HG03060 (cell line): ENCODE data around the gene BTBD2.
"Not testable (repeated sequence)": the region's sequence is repeated elsewhere in the genome, so short reads cannot be mapped to it uniquely, and the experiment has no call there.

Experiments
- ATAC-seq: cut with Tn5 transposase; IDR thresholded peaks from one replicate; pipeline ENCODE4 v1.9.1; 2021; ENCODE audit warnings: low read depth, moderate number of reproducible peaks; ENCODE audit not compliant: unreplicated experiment

The BTBD2 gene

DNA sequence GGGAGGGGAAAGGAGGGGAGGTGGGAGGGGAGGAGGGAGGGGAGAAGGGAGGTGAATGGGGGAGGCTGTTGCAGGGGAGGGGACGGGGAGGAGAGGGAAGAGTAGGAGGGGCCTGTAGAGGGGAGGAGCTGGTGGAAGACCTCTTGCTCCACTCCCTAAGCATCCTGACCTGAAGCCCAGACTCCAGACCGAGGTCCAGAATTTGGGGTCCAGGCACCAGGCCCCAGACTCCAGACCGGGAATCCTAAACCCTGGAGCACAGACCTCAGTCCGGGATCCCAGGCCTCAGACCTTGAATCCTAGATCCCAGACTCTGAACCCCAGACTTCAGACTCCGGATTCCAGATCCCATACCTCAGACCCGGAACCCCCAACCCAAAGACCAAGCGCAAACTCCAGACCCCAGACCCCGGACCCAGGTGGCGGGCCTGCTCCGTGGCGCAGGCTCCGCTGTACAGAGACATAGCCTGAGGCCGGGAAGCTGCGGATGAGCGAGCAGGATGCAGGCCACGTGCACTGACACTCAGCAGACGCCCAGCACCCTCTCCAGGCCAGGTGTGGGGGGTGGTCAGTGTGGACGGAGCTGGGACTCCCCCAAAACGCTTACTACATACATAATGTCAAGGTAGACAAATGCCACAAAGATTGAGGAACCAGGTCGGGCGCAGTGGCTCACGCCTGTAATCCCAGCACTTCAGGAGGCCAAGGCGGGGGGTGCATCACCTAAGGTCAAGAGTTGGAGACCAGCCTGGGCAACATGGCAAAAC lies 710 bp upstream of the BTBD2 start:
- no peak for ATAC-seq

GRCh38 chr19:2014731-2015607 lies 545 bp downstream of the BTBD2 start:
- ATAC-seq = no peak

DNA sequence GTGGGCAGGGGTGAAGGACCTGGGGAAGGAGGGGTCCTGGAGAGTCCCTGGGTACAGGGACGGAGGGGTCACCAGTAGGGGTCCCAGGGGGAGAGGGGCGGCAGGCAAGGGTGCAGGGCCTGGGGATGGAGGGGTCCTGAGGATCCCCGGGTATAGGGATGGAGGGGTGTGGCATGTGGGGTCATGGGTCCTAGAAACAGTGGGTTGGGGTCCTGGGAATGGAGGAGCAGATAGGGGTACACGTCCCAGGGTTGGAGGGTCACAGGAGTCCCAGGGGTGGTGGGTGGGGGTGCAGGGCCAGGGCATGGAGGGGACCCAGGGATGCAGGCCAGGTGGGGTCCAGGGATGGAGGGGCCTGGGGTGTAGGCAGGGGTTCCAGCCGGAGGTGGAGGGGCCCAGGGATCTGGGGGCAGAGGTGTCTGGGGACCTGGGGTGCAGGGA lies 1.4 kb downstream of the BTBD2 start:
- ATAC-seq = no peak

- ATAC-seq = no peak
Observed at GRCh38 chr19:2013683-2013961, 1.9 kb downstream of the BTBD2 start.

DNA sequence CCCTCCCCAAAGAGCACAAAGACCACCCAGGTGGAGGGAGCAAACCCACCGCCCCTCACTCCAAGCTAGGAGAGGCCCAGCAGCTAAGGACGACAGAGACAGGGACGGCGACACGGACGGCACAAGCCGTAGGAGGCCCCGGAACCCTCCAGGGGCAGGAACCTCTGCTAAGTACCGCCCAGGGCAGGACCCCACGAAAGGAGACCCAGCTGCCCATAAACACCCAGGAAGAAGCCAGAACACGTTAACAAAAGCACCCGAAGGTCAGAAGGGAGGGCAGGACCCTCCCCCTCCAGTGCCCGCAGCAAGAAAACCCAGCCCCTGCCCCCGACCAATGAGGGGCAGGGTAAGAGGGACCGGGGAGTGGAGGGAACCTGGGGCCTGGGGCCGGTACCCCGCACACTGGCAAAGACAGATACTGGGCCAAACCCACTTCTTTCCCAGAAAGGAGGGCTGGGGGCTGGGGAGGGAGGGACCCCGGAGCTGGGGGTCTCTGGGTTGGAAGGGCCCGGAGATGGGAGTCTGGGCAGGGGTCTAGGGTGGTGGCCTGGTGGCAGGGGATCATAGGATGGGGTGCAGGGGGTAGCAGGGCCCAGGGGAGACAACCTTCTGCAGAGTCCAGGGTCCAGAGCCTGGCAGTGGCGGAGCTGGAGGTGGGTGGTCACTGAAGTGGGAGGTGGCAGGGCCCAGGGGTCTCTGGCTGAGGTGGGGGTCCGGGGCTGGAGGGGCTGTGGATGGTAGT lies 2.4 kb downstream of the BTBD2 start:
- ATAC-seq = no peak

DNA sequence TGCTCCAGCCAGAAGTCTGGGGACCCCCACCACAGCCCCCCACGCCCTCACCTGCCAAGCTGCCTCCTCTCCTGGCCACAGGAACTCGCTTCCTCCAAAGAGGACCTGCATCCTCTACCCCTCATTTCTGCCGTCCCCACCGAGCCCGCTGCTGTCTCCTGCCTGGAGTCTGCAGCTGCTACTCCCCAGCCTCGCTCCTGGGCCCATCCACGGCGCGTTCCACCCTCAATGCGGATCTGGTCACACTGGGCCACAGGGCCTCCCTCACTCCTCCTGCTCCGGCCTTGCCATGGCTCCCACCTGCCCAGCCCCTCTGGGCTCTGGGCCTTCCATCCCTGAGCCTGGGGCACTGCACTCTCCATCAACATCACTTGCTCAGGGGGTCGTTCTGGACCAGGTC lies 4.3 kb downstream of the BTBD2 start:
- no peak for ATAC-seq

DNA sequence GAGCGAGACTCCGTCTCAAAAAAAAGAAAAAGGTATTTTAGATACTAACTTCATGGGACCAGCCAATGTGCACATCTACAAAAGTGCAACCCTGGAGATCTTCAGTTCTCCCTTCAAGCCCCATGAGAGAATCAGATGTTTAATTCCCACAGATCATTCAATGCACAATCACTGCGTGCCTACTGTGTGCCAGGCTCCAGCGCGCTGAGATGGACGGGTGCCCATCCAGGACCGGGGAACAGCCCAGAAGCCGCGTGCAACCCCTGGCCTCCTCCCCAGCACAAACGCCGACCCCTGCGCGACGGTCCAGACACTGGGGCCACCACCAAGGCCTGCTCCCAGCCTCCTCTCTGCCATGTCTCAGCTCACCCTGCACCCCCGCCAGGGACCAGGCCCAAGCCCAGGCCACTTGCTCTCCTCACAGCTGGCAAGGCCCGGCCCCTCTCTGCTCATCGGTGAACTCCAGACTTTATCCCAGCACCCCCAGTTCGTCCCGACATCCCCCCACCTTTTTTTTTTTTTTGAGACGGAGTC lies 5.3 kb downstream of the BTBD2 start:
- ATAC-seq = no peak

- ATAC-seq = no peak
Observed at GRCh38 chr19:2003874-2004273, 11.6 kb downstream of the BTBD2 start.

GRCh38 chr19:1999856-2000515 lies 15.5 kb downstream of the BTBD2 start:
- ATAC-seq = no peak

DNA sequence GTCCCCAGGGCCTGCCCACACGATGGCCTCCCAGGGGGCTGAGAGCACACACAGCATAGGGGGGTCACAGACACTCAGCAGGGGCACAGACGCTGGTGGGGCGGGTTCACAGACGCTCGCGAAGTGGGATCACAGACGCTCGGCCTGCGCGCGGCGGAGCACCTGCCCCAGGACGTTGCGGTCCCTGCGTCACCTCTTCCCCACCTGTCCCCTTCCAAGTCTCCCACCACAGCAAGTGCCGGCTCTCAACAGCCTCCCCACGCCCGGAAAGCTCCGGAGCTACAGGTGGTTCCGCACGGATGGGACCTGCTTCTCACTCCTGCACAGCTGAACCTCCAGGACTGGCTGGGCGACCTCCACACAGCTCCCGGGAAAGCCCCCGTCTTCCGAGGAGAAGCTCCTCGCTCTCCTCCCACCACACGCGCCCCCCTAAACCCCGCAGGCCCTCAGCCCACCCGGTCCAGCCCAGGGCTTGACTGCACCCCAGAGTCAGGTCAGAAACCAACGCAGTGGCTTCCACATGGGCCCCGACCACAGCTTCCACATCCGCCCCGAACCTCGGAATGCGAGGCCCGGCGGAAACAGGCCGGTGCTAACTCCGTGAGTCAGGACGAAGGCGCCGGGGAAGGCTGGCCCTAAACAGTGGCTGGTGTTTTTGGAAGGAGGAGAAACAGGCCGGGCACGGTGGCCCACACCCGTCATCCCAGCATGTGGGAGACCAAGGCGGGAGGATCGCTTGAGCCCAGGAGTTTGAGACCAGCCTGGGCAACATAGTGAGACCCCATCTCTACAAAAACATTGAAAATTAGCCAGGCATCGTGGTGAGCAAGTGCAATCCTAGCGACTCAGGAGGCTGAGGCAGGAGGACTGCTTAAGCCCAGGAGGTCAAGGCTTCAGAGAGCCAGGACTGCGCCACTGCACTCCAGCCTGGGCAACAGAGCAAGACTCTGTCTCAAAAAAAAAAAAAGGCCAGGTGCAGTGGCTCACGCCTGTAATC lies 16.5 kb downstream of the BTBD2 start:
- ATAC-seq = no peak

DNA sequence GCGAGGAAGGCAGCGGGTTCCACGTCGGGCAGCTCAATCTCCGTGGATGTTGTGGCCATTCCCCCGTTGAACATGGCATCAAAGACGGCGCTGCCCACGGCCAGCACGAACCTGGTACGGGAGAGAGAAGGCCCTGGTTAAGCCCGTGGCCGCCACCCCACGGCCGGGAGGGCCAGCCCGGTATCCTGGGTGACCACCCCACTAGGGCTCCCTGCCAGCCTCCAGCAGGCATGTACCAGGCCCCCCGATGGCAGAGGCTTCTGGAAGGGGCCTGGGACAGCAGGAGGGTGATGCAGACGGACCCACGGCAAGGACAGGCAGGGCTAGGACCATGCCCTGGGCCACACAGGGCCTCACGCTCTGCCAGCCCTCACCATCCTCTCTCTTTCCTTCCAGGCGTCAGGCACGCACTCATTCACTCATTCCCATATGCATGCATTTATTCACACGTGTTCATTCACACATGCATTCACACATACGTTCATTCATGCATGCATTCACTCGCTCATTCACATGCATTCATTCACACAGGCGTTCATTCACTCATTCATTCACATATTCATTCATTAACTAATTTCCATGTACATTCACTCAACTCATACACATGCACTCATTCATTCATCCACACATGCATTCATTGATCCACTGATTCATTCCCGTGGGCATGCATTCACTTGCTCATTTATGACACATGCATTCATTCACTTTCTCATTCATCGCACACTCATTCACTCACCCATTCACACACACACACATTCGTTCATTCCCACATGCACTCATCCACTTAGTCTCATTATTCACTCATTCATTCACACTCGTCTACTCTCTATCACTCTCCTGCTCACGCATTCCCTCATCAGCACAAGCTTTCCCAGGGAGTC lies 17.9 kb downstream of the BTBD2 start:
- ATAC-seq = no peak

- no peak for ATAC-seq
Observed at GRCh38 chr19:1992759-1993260, 22.7 kb downstream of the BTBD2 start.

DNA sequence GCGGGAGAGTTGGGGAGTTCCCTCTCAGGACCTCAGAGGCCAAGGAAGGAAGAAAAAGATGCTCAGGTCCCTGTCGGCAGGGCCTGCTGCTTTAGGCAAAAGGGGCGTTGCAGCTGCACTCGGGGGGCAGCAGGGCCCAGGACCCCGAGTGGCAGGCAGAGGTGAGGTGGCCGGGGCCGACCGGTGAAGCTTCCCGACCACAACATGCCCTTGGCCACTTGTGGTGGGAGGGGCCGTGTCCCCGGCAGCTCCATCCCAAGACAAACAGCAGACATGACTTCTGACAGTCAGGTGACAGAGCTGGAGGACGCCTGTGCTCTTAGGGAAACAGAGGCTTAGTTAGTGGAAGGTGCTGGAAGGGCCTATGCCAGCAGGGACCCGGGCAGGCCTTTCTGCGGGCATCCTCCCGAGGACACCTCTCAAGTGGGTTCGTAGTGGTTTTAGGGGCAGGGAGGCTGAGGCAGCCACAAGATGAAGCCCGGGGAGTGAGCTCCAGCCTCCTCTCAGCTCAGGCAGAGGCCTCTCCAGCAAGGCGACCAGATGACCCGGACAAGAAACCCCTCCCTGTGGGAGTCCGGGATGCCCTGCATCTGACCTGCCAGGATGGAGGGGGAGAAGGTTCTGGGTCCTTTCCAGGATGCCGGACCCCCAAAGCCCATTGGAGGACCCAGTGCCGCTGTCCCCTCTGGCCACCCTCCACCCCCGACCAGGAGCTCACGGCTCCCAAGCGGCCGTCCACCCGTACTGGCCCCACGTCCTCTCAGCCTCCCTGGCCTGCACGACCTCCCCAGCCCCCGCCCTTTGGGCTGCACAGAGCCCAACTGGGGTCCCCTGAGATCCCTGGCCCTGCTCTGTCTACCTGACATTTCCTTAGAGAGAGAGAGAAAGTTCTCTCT lies 24.2 kb downstream of the BTBD2 start:
- ATAC-seq = no peak

DNA sequence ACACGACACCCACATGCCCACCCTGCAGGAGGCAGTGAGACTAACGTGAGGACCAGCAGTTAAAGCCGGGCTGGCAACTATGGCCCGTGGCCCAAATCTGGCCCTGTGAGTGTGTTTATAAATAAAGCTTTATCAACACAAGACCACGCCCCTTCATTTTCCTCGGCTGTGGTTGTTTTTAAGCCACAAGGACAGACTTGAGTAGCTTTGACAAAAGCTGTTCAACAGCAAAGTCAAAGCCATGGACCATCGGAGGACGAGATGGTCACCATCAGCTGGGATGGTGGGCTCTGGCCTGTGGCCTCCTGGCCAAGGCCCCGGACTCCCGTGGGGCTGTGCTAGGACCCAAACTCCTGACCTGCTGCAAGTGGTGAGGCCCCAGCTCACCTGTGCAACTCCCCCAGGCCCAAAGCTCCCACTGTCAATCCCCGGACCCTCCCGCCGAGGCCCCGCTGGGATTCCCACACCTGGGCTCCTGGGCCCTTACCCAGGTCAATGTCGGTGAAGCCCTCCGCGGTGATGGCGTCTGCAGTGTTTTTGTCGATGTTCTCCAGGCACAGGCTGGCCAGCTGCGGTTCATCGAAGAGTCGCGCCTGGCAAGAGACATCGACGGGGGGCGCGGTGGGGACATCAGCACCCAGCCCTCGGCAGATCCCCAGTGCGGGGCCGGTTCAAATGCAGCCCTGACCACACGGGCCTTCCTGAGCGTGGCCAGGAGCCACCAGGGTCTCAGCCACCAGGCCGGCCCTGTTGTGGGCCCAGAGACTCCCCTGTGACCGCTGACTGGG lies 25.1 kb downstream of the BTBD2 start:
- no peak for ATAC-seq

- ATAC-seq = no peak
Observed at GRCh38 chr19:1989513-1990229, 25.8 kb downstream of the BTBD2 start.

GRCh38 chr19:1988464-1988863 lies 27.1 kb downstream of the BTBD2 start:
- not testable (repeated sequence) for ATAC-seq
